NOMO-1 treated with dmso at 0.1 percent for 144 hours (cell line): ENCODE data around the gene MDFI.

Source experiments
- DNase-seq: peaks from one replicate; lab custom pipeline; 2025; ENCODE audit not compliant: unreplicated experiment; lab: John Stamatoyannopoulos, UW

MDFI gene

GRCh38 chr6:41649596-41649995, 11.3 kb downstream of the MDFI start:
- DNase-seq = no peak

- no peak for DNase-seq
Observed at GRCh38 chr6:41650120-41650519, 11.9 kb downstream of the MDFI start.

- DNase-seq = no peak
Observed at GRCh38 chr6:41651246-41651961, 13.1 kb downstream of the MDFI start.

GRCh38 chr6:41651962-41652657, 13.8 kb downstream of the MDFI start:
- no peak for DNase-seq

- no peak for DNase-seq
Observed at GRCh38 chr6:41652866-41653652, 14.8 kb downstream of the MDFI start.

- no peak for DNase-seq
Observed at GRCh38 chr6:41653691-41654090, 15.4 kb downstream of the MDFI start.

- DNase-seq = no peak
Observed at GRCh38 chr6:41654151-41654697, 16.0 kb downstream of the MDFI start.

- no peak for DNase-seq
Observed at GRCh38 chr6:41654698-41655151, 16.5 kb downstream of the MDFI start.

GRCh38 chr6:41655176-41655575, 16.9 kb downstream of the MDFI start:
- no peak for DNase-seq

- DNase-seq = no peak
Observed at GRCh38 chr6:41655646-41656001, 17.4 kb downstream of the MDFI start.

GRCh38 chr6:41656002-41656691, 17.9 kb downstream of the MDFI start:
- DNase-seq = no peak

- no peak for DNase-seq
Observed at GRCh38 chr6:41657131-41658094, 19.1 kb downstream of the MDFI start.

GRCh38 chr6:41658636-41659035, 20.4 kb downstream of the MDFI start:
- DNase-seq = no peak

GRCh38 chr6:41659935-41660334, 21.7 kb downstream of the MDFI start:
- DNase-seq = no peak

GRCh38 chr6:41663568-41663967, 25.3 kb downstream of the MDFI start:
- DNase-seq = no peak

- no peak for DNase-seq
Observed at GRCh38 chr6:41664271-41664670, 26.0 kb downstream of the MDFI start.

- DNase-seq = no peak
Observed at GRCh38 chr6:41667195-41667594, 28.9 kb downstream of the MDFI start.

- DNase-seq = no peak
Observed at GRCh38 chr6:41668968-41669367, 30.7 kb downstream of the MDFI start.

- DNase-seq = no peak
Observed at GRCh38 chr6:41670703-41671360, 32.6 kb downstream of the MDFI start.
